GM06990 (cell line): ENCODE measurements around the gene AFF1.

Source experiments
- DNase-seq: peaks from one replicate; pipeline ENCODE4 v3.0.0-alpha.2; 2011; ENCODE audit not compliant: insufficient read length; ENCODE audit errors: extremely low read depth
- H3K27me3 ChIP-seq: replicated peaks from 2 replicates; pipeline ENCODE4 v1.6.0; 2011; ENCODE audit warnings: low read length; ENCODE audit not compliant: control insufficient read depth, insufficient read depth
- H3K36me3 ChIP-seq: 2 replicates; pipeline ENCODE4 v1.5.1; 2011; ENCODE audit warnings: low read length; ENCODE audit not compliant: control insufficient read depth, insufficient read depth
- H3K4me3 ChIP-seq: replicated peaks from 2 replicates; pipeline ENCODE4 v1.5.1; 2011; ENCODE audit warnings: low read depth, mild to moderate bottlenecking, control low read depth, low read length
- TF ChIP-seq, protein P1 (sequence below): IDR thresholded peaks from 2 replicates; pipeline ENCODE4 v1.5.1; 2011; ENCODE audit warnings: low read length, control low read depth, mild to moderate bottlenecking, inconsistent platforms; ENCODE audit not compliant: insufficient read depth, poor library complexity, severe bottlenecking

AFF1 gene

DNA sequence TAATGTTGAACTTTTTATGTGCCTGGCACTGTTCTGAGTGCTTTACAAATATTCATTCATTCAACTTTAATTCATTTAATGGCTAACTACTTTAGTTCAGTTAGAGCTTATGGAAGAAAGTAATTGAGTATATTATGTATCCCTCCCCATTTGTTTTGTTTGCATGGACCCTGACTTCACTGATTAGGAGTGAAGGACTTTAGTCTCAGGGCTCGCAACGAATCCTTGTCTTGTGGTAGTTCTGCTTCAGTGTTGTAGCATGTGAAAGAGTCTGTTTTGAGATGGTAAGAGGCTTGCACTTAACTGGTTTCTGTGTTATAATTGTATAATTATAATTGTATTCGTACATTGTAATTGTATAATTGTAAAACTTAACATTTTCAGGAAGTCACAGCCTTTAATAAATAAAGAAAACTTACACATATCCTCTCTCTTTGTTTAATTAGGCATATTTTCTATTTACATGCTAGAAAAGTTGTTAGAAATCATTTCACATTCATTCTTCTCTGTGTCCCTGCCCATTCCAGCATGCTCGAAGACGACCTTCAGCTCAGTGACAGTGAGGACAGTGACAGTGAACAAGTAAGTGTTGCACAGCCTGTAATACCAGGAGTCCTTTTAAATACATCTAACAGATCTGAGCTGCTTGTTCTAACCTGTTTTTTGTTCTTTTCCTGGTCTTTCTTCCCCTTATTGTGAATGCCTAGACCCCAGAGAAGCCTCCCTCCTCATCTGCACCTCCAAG, 170.5 kb downstream of the AFF1 start:
- TF ChIP-seq, protein P1, sequence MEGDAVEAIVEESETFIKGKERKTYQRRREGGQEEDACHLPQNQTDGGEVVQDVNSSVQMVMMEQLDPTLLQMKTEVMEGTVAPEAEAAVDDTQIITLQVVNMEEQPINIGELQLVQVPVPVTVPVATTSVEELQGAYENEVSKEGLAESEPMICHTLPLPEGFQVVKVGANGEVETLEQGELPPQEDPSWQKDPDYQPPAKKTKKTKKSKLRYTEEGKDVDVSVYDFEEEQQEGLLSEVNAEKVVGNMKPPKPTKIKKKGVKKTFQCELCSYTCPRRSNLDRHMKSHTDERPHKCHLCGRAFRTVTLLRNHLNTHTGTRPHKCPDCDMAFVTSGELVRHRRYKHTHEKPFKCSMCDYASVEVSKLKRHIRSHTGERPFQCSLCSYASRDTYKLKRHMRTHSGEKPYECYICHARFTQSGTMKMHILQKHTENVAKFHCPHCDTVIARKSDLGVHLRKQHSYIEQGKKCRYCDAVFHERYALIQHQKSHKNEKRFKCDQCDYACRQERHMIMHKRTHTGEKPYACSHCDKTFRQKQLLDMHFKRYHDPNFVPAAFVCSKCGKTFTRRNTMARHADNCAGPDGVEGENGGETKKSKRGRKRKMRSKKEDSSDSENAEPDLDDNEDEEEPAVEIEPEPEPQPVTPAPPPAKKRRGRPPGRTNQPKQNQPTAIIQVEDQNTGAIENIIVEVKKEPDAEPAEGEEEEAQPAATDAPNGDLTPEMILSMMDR: no peak
- DNase-seq: no peak
- no peaks in the 10 kb centered on the region for H3K27me3 ChIP-seq
- peaks cover 5% of the 10 kb centered on the region for H3K36me3 ChIP-seq
- H3K4me3 ChIP-seq: no peak overlapping the region

DNA sequence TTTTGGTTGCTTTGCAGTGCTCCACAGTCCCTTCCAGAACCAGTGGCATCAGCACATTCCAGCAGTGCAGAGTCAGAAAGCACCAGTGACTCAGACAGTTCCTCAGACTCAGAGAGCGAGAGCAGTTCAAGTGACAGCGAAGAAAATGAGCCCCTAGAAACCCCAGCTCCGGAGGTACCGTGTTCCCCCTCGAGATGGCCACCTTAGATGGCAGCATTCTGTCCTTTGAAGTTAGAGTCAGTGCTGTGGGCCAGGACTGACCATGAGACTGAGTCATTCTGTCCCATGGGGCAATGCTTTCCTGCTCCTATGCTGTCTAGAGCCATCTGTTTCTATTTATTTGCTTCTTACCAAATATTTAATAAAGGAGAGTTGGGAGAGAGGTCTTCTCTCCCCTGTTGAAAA, 173.3 kb downstream of the AFF1 start:
- H3K36me3 ChIP-seq: peaks cover 8% of the 10 kb centered on the region
- DNase-seq: no peak
- TF ChIP-seq, protein P1: no peak
- no peak overlapping the region for H3K4me3 ChIP-seq
- H3K27me3 ChIP-seq: no peaks in the 10 kb centered on the region

DNA sequence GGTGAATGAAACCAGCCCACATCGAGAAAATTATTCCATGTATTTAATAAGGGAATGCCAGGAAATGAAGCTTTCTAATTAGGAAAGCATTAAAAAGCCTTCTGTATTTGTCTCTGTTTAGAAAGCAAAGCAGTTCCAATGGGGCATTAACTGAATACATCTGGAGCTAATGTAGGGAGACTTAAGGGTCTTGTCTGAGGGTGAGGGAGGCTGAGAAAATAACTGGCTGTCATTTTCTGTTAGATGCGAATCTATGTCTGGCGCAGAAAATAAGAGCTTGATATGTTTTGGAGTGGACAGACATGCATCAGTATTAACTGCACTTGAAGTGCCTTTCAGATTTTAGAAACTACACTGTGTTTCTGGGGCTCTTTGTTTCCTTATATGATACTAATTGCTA, 174.3 kb downstream of the AFF1 start:
- no peak for DNase-seq
- H3K36me3 ChIP-seq: peaks cover 8% of the 10 kb centered on the region
- no peaks in the 10 kb centered on the region for H3K27me3 ChIP-seq
- TF ChIP-seq, protein P1: no peak
- no peak overlapping the region for H3K4me3 ChIP-seq

DNA sequence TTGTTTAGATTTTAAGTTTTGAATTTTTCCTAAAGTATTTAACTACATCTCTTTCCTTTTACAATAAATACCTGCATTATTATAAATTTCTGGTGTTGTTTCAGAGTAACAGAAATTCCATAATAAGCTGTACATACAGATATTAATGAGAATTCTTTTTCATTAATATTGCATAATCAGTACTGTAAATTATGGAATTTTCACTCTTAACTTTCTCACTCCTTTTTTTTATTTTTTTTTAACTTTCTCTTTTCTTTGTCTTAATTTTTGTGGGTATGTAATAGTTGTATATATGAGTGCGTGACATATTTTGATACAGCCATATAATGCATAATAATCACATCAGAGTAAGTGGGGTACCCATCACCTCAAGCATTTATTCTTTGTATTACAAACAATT, 175.1 kb downstream of the AFF1 start:
- no peak overlapping the region for H3K4me3 ChIP-seq
- no peak for DNase-seq
- H3K27me3 ChIP-seq: no peaks in the 10 kb centered on the region
- H3K36me3 ChIP-seq: peaks cover 13% of the 10 kb centered on the region
- TF ChIP-seq, protein P1: no peak

DNA sequence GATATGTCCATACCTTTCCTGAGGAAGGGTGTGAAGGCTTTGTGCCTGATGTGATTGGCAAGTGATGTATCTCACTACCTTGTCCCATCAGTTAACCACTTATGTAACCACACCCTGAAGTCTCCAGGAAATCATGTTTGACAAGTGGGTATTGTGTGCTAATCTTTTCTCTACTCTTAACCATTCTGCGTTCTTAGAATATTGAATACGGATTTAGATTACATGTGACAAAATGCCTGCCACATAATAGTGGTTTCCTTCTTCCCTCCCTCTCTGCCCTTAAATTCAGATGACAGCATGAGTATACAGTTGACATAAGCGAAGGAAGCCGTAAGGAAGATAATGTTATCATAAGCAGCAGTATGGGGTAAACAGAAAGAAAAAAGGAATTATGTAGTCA, 177.3 kb downstream of the AFF1 start:
- H3K4me3 ChIP-seq: no peak overlapping the region
- peaks cover 21% of the 10 kb centered on the region for H3K36me3 ChIP-seq
- DNase-seq: no peak
- no peaks in the 10 kb centered on the region for H3K27me3 ChIP-seq
- TF ChIP-seq, protein P1: no peak
